Mesodermal cell (in vitro differentiated cells): ENCODE data around the gene ABCC2. TPM values are rescaled to one million over a fixed set of nuclear protein-coding genes. Genes with fewer than 3 reads are reported as not detected.
"Not testable (repeated sequence)": the region's sequence is repeated elsewhere in the genome, so short reads cannot be mapped to it uniquely, and the experiment has no call there.

ENCODE experiments used
- H3K27ac ChIP-seq: 2 replicates; pipeline ENCODE4 v1.7.0; 2013; ENCODE audit warnings: mild to moderate bottlenecking, low read depth, low read length, moderate library complexity; ENCODE audit not compliant: severe bottlenecking
- H3K36me3 ChIP-seq: 2 replicates; pipeline ENCODE4 v1.7.1; 2013; ENCODE audit warnings: mild to moderate bottlenecking, low read length, moderate library complexity; ENCODE audit not compliant: control insufficient read depth, insufficient read depth
- H3K4me1 ChIP-seq: one replicate; pipeline ENCODE4 v1.7.1; 2013; ENCODE audit warnings: mild to moderate bottlenecking, low read length; ENCODE audit not compliant: insufficient read depth, control insufficient read depth, poor library complexity, severe bottlenecking
- H3K4me3 ChIP-seq: 2 replicates; pipeline ENCODE4 v1.7.0; 2013; ENCODE audit warnings: low read length, control low read depth, mild to moderate bottlenecking; ENCODE audit not compliant: insufficient read depth, poor library complexity, severe bottlenecking; ENCODE audit errors: extremely low read depth
- H3K9me3 ChIP-seq: 2 replicates; pipeline ENCODE4 v1.7.1; 2013; ENCODE audit warnings: mild to moderate bottlenecking, low read length, moderate library complexity; ENCODE audit not compliant: control insufficient read depth
- WGBS, 2 experiments: methylation state at CpG; one replicate each; pipeline ENCODE4 v1.1.5; 2013; ENCODE audit warnings: missing lambda C conversion rate in 2 of 2; ENCODE audit not compliant: insufficient coverage in 2 of 2; 5-methylcytosine and 5-hydroxymethylcytosine counted together
- polyA plus RNA-seq, 2 experiments: library from polyadenylated mRNA; stranded (reverse); fragments of 50-300 nt; gene quantifications; one replicate each; pipeline ENCODE4 v1.2.3, GENCODE V29; 2013

ABCC2 gene
- 0.66 TPM for polyA plus RNA-seq (2013, experiment 1 of 2)
- polyA plus RNA-seq (2013, experiment 2 of 2) = 0.25 TPM

DNA sequence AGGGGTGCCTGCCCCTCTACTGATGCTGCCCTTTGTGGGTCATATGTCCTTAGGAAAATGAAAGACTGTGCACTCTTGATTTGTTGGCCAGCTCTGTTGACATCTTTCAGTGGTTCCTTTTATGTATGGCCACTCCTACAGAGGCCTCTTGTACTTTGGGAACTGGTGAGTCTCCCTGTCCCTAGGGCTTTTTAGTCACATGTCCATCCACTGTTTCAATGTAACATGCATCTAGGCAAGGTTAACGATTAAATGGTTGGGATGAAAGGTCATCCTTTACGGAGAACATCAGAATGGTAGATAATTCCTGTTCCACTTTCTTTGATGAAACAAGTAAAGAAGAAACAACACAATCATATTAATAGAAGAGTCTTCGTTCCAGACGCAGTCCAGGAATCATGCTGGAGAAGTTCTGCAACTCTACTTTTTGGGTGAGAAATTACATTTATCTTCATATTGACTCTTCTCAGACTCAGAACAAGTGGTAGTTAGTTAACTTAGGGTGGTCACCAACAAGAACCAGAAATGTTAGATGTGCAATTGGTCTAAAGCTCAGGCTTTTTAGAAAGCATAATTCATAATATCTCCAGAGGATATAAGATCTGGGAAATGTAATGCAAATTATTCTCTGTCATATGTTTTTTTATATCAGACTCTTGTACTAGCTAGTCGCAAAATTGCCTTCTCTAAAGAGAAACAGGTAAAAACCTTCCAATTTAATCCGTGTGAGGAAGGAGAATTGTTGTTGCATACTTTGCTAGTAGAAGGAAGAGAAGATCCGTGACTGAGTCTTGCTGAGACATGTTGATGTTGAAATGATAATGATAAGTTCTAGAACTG, at the start of gene ABCC2:
TSS of gene ABCC2 (plus strand) at position 194 of the 840 bp plus-strand sequence. CDS start at position 399, 205 bp downstream.
- Histone ChIP-seq H3K27ac (no peak within 1 kb of the TSS), H3K9me3 (no peaks in the 10 kb centered on the region), H3K36me3 (no peaks in the 10 kb centered on the region), H3K4me3 (no peak within 1 kb of the TSS), H3K4me1 (peaks cover 17% of the 10 kb centered on the region)
- 82 to 91% methylated on average over 1 to 3 of the region's 7 CpGs for WGBS, 2 experiments

DNA sequence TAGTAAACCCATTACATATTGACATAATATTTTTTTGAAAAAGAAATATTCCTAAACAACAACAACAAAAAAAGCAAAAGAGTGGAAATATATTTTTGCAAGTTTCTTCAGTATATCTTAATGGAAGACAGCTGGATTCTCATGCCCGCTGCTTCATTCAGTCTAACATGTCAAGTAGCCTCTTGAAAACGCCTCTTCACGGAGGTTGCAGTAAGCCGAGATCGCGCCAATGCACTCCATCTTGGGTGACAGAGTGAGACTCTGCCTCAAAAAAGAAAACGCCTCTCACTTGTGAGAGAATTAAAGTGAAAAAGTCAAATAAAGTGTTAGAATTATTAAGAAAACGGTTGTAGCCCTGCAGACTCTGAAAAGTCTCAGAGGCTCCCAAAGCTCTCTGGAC, 49.1 kb upstream of the ABCC2 start:
- Histone ChIP-seq H3K27ac (no peak overlapping the region), H3K4me3 (no peak overlapping the region), H3K4me1 (no peaks in the 10 kb centered on the region), H3K9me3 (no peaks in the 10 kb centered on the region), H3K36me3 (peaks cover 32% of the 10 kb centered on the region)
- 96 to 98% methylated on average over 8 of the region's 8 CpGs for WGBS, 2 experiments

- WGBS, 2 experiments = 100% methylated on average over 2 of the region's 10 CpGs
- H3K27ac ChIP-seq, H3K4me1 ChIP-seq, H3K4me3 ChIP-seq, H3K9me3 ChIP-seq: not testable (repeated sequence)
- H3K36me3 ChIP-seq = peaks cover 30% of the 10 kb centered on the region
Measured at GRCh38 chr10:99734111-99734510, 48.3 kb upstream of the ABCC2 start.

DNA sequence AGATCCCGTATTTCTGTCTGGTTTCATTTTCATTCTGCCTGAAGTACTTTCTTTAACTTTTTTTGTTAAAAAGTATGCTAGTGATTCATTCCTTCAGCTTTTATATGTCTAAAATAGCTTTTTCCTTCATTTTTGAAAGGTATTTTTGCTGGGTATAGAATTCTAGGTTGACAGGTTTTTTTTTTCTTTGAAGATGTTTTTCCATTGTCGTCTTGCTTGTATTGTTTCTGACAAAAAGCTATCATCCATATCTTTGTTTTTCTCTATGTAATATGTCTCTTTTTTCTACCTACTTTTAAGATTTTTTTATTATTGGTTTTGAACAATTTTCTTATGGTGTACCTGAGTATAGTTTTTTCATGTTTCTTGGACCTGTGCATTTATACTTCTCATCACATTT, 42.2 kb upstream of the ABCC2 start:
- Histone ChIP-seq H3K27ac (no peak overlapping the region), H3K4me1 (no peaks in the 10 kb centered on the region), H3K4me3 (no peak overlapping the region), H3K9me3 (peaks cover 15% of the 10 kb centered on the region), H3K36me3 (peaks cover 73% of the 10 kb centered on the region)
- no CpG with 5 or more reads among the region's 2 CpGs for WGBS, 2 experiments

DNA sequence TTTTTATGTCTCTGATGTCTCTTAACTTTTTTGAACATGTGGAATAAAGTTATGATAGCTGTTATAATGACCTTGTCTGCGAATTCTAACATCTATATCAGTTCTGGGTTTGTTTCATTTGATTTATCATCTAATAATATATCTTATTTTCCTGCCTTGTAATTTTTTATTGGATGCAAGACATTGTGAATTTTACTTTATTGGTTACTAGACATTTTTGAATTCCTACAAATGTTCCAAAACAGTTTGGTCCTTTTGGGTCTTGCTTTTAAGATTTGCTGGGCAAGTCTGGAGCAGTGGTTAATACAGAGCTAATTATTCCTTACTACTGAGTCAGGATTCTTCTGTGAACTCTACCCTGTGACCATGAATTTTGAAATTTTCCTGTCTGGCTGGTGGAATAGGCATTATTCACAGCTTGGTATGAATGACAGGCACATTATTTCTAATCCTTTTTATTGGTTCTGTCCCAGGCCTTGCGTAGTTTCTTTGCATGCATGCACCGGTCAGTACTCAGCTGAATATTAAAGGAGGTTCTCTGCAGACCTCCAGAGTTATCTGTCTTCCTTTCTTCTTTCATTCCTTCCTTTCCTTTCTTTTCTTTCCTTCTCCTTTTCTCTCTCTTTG, 41.4 kb upstream of the ABCC2 start:
- Histone ChIP-seq H3K4me3 (no peak overlapping the region), H3K27ac (no peak overlapping the region), H3K36me3 (peaks cover 73% of the 10 kb centered on the region), H3K9me3 (peaks cover 15% of the 10 kb centered on the region), H3K4me1 (no peaks in the 10 kb centered on the region)
- WGBS, 2 experiments = 100% methylated on average over 2 of the region's 3 CpGs

DNA sequence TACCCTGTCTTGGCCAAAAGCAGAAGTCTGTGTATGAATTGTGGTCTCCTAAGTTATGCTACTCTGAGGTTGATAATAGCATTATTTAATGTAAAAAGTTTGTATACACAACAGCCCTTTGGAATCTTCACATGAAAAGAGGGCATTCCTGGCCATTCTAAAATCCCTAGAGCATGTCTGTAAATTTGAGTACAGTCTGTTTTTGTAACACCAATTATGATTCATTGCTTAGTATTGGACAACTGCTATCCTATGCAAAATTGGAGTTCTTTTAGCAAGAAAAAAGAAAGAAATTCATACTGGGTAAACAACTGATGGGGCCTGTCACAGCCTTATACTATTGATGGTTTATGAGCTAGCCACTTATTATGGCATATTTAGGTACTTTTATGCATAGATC, 40.2 kb upstream of the ABCC2 start:
- H3K4me1 ChIP-seq = no peaks in the 10 kb centered on the region
- H3K4me3 ChIP-seq = no peak overlapping the region
- H3K9me3 ChIP-seq = peaks cover 15% of the 10 kb centered on the region
- peaks cover 67% of the 10 kb centered on the region for H3K36me3 ChIP-seq
- no peak overlapping the region for H3K27ac ChIP-seq

DNA sequence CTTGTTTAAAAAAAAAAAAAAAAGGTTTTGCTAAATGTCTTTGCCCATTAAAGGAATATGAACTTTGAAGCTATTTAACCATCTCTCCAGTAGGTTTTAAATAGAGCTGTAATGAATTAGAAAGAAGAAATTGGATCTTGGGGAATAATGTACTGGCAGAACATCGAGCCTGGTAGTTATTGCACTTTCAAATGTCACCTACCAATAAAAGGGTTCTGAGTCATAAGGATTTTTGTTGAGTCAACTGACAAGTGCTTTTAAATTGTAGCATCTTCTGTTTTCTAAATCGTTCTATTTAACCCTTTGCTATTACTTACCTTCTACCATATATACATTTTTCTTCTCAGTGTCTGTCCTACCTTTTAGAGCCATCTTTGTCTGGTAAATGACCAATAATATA, 39.7 kb upstream of the ABCC2 start:
- Histone ChIP-seq H3K4me1 (no peaks in the 10 kb centered on the region), H3K9me3 (peaks cover 15% of the 10 kb centered on the region), H3K27ac (no peak overlapping the region), H3K36me3 (peaks cover 67% of the 10 kb centered on the region), H3K4me3 (no peak overlapping the region)
- 100% methylated on average over 2 of the region's 2 CpGs; no CpG with 5 or more reads in 1 of the 2 experiments for WGBS, 2 experiments

- Histone ChIP-seq H3K36me3 (peaks cover 72% of the 10 kb centered on the region), H3K27ac (no peak overlapping the region), H3K4me1 (no peaks in the 10 kb centered on the region), H3K4me3 (no peak overlapping the region), H3K9me3 (peaks cover 15% of the 10 kb centered on the region)
- WGBS, 2 experiments = no CpG with 5 or more reads among the region's 3 CpGs
Measured at GRCh38 chr10:99743841-99744240, 38.6 kb upstream of the ABCC2 start.

DNA sequence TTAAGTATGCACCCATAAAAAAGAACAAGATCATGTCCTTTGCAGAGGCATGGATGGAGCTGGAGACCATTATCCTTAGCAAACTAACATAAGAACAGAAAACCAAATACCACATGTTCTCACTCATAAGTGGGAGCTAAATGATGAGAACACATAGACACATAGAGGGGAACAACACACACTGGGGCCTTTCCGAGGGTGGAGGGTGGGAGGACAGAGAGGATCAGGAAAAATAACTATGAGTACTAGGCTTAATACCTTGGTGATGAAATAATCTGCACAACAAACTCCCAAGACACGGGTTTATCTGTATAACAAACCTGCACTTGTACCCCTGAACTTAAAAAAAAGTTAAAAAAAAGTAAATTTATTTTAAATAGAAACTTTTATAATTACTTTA, 36.3 kb upstream of the ABCC2 start:
- not testable (repeated sequence) for H3K4me3 ChIP-seq, H3K9me3 ChIP-seq, H3K4me1 ChIP-seq, H3K27ac ChIP-seq
- H3K36me3 ChIP-seq = peaks cover 55% of the 10 kb centered on the region
- 100% methylated on average over 1 of the region's 2 CpGs; no CpG with 5 or more reads in 1 of the 2 experiments for WGBS, 2 experiments

DNA sequence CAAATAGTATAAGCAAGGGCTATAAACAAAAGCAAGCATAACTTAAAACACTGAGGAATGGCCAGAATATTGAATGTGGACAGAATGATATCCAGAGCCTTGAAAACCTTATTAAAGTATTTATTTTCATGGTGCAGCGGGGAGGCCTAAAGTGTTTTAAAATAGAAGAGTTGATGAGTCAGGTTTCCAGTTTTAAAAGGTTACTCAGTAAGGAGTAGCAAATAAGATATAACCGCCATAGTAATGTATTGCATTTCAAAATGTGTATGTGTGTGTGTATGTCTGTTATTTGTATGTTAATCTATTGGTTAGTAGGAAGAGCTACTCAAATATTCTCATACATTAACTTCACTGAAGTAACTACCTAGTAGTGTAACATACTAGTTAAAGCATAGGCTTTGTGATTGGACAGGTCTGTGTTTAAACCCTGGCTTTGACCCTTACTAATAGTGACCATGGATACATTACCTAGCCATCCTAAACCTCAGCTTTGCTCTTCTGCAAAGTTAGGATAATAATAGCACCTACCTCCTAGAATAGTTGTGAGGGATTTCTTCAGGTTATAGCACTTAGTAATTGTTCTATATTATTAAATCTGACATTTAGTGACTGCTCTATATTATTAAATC, 33.5 kb upstream of the ABCC2 start:
- Histone ChIP-seq H3K36me3 (peaks cover 44% of the 10 kb centered on the region), H3K4me1 (no peaks in the 10 kb centered on the region), H3K27ac (no peak overlapping the region), H3K9me3 (no peaks in the 10 kb centered on the region), H3K4me3 (no peak overlapping the region)
- 100% methylated on average over 1 to 2 of the region's 2 CpGs for WGBS, 2 experiments

GRCh38 chr10:99750641-99751040, 31.8 kb upstream of the ABCC2 start:
- Histone ChIP-seq H3K36me3 (peaks cover 43% of the 10 kb centered on the region), H3K9me3 (no peaks in the 10 kb centered on the region)

More at GRCh38 chr10:99750641-99751040, 31.8 kb upstream of the ABCC2 start:
- H3K4me1 ChIP-seq = no peaks in the 10 kb centered on the region
- no peak overlapping the region for H3K27ac ChIP-seq
- H3K4me3 ChIP-seq = no peak overlapping the region
